Measurements from ENCODE around the gene LRPAP1. TPM values are rescaled to one million over a fixed set of nuclear protein-coding genes. Genes with fewer than 3 reads are reported as not detected.

The LRPAP1 gene
- total and polyA plus RNA-seq, 2 experiments from 2014 or later: 63.0 to 82.5 TPM

DNA sequence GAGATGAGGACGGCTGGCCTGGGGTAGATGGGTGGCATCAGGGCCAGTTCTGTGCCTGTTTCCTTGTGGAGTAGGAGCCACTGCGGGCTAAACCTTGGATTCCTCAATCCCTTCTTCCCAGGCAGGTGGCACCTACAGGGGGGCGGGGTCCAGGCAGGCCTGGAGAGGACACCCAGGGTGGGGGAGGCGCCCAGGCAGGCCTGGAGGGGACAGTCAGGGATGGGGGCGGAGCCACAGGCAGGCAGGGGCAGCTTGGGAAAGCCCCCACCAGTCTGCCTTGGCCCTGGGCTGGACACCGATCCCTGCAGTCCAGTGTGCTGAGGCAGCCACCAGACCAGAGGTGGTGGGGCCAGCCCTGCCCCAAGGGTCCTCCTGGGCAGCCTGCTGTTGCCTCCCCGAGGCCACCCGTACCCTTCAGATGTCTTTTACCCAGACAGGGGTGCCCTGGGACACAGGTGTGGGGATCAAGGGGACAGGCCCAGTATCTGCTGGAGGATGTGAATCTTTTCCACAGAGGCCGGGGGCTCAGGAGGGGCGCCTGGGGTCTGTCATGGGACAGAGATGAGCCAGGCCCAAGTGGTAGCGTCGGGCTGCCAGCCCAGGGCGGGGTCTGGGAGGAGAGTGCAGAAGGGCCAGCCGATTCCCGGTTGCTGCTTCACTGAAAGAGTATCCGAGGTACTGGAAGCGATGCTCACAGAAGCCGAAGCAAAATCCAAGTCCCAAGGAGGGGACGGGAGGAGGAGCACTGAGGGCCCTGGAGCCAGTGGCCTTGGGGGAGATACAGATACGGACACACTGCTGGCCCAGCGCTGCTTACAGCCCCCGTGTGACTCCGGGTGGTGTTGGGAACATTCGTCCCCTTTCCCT is 34.5 kb downstream of the LRPAP1 start:
- Mint-ChIP-seq H3K36me3 (ENCODE audit: low read depth) (no peaks in the 10 kb centered on the region), H3K27me3 (ENCODE audit: insufficient read depth, low read depth, poor library complexity) (peaks cover 43% of the 10 kb centered on the region), H3K4me3 (no peak overlapping the region), H3K27ac (no peak overlapping the region), H3K4me1 (peaks cover 2% of the 10 kb centered on the region; the same call in 2 of the 3 replicates), H3K9me3 (no peaks in the 10 kb centered on the region)
- Histone ChIP-seq H3K27ac (ENCODE audit: low read depth) (no peak overlapping the region), H3K36me3 (ENCODE audit: insufficient read depth) (no peaks in the 10 kb centered on the region), H3K27me3 (ENCODE audit: insufficient read depth) (peaks cover 53% of the 10 kb centered on the region), H3K79me2 (replicated peaks; ENCODE audit: insufficient read depth) (no peaks in the 10 kb centered on the region), H3K4me3 (no peak overlapping the region), H3K4me2 (no peak overlapping the region), H3F3A (replicated peaks; ENCODE audit: low read depth) (no peaks in the 10 kb centered on the region), H3K4me1 (ENCODE audit: insufficient read depth) (no peaks in the 10 kb centered on the region), H4K20me1 (replicated peaks; ENCODE audit: insufficient read depth) (peaks cover 11% of the 10 kb centered on the region; the same call in 1 of the 2 replicates), H3K9me2 (ENCODE audit: insufficient read depth) (no peaks in the 10 kb centered on the region), H2AFZ (no peak overlapping the region)
- ATAC-seq (0 out of 3 replicates have a peak, but pooled peaks have one; percentile 2), DNase-seq (ENCODE audit: low spot score) (peak; percentile 39)
- TF ChIP-seq POLR2AphosphoS5 (IDR thresholded peaks at IDR 0.05; ENCODE audit: low read depth) (no peak), STAT1 (IDR thresholded peaks at IDR 0.05; ENCODE audit: unreplicated experiment) (no peak), JUNB (IDR thresholded peaks at IDR 0.05; ENCODE audit: unreplicated experiment) (no peak), EZH2phosphoT487 (IDR thresholded peaks at IDR 0.05; ENCODE audit: unreplicated experiment) (no peak), CREB1 (CRISPR knock-in tag; IDR thresholded peaks at IDR 0.05; ENCODE audit: low read depth) (no peak), ZNF114 (CRISPR knock-in tag; IDR thresholded peaks at IDR 0.05) (no peak), ZNF331 (CRISPR knock-in tag; IDR thresholded peaks at IDR 0.05; ENCODE audit: low read depth) (no peak), EZH2 (IDR thresholded peaks at IDR 0.05; ENCODE audit: low read depth, unreplicated experiment) (no peak), NANOG (IDR thresholded peaks at IDR 0.05; ENCODE audit: borderline replicate concordance) (no peak)
- TF ChIP-seq, protein P1, sequence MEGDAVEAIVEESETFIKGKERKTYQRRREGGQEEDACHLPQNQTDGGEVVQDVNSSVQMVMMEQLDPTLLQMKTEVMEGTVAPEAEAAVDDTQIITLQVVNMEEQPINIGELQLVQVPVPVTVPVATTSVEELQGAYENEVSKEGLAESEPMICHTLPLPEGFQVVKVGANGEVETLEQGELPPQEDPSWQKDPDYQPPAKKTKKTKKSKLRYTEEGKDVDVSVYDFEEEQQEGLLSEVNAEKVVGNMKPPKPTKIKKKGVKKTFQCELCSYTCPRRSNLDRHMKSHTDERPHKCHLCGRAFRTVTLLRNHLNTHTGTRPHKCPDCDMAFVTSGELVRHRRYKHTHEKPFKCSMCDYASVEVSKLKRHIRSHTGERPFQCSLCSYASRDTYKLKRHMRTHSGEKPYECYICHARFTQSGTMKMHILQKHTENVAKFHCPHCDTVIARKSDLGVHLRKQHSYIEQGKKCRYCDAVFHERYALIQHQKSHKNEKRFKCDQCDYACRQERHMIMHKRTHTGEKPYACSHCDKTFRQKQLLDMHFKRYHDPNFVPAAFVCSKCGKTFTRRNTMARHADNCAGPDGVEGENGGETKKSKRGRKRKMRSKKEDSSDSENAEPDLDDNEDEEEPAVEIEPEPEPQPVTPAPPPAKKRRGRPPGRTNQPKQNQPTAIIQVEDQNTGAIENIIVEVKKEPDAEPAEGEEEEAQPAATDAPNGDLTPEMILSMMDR (conservative IDR thresholded peaks at IDR 0.05; ENCODE audit: low read depth in 2 of 2): no peak
- TF ChIP-seq, protein P2, sequence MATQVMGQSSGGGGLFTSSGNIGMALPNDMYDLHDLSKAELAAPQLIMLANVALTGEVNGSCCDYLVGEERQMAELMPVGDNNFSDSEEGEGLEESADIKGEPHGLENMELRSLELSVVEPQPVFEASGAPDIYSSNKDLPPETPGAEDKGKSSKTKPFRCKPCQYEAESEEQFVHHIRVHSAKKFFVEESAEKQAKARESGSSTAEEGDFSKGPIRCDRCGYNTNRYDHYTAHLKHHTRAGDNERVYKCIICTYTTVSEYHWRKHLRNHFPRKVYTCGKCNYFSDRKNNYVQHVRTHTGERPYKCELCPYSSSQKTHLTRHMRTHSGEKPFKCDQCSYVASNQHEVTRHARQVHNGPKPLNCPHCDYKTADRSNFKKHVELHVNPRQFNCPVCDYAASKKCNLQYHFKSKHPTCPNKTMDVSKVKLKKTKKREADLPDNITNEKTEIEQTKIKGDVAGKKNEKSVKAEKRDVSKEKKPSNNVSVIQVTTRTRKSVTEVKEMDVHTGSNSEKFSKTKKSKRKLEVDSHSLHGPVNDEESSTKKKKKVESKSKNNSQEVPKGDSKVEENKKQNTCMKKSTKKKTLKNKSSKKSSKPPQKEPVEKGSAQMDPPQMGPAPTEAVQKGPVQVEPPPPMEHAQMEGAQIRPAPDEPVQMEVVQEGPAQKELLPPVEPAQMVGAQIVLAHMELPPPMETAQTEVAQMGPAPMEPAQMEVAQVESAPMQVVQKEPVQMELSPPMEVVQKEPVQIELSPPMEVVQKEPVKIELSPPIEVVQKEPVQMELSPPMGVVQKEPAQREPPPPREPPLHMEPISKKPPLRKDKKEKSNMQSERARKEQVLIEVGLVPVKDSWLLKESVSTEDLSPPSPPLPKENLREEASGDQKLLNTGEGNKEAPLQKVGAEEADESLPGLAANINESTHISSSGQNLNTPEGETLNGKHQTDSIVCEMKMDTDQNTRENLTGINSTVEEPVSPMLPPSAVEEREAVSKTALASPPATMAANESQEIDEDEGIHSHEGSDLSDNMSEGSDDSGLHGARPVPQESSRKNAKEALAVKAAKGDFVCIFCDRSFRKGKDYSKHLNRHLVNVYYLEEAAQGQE (IDR thresholded peaks at IDR 0.05; ENCODE audit: unreplicated experiment): no peak
- TF ChIP-seq, protein P3, sequence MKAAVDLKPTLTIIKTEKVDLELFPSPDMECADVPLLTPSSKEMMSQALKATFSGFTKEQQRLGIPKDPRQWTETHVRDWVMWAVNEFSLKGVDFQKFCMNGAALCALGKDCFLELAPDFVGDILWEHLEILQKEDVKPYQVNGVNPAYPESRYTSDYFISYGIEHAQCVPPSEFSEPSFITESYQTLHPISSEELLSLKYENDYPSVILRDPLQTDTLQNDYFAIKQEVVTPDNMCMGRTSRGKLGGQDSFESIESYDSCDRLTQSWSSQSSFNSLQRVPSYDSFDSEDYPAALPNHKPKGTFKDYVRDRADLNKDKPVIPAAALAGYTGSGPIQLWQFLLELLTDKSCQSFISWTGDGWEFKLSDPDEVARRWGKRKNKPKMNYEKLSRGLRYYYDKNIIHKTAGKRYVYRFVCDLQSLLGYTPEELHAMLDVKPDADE (IDR thresholded peaks at IDR 0.05): no peak
- TF ChIP-seq, protein P4, sequence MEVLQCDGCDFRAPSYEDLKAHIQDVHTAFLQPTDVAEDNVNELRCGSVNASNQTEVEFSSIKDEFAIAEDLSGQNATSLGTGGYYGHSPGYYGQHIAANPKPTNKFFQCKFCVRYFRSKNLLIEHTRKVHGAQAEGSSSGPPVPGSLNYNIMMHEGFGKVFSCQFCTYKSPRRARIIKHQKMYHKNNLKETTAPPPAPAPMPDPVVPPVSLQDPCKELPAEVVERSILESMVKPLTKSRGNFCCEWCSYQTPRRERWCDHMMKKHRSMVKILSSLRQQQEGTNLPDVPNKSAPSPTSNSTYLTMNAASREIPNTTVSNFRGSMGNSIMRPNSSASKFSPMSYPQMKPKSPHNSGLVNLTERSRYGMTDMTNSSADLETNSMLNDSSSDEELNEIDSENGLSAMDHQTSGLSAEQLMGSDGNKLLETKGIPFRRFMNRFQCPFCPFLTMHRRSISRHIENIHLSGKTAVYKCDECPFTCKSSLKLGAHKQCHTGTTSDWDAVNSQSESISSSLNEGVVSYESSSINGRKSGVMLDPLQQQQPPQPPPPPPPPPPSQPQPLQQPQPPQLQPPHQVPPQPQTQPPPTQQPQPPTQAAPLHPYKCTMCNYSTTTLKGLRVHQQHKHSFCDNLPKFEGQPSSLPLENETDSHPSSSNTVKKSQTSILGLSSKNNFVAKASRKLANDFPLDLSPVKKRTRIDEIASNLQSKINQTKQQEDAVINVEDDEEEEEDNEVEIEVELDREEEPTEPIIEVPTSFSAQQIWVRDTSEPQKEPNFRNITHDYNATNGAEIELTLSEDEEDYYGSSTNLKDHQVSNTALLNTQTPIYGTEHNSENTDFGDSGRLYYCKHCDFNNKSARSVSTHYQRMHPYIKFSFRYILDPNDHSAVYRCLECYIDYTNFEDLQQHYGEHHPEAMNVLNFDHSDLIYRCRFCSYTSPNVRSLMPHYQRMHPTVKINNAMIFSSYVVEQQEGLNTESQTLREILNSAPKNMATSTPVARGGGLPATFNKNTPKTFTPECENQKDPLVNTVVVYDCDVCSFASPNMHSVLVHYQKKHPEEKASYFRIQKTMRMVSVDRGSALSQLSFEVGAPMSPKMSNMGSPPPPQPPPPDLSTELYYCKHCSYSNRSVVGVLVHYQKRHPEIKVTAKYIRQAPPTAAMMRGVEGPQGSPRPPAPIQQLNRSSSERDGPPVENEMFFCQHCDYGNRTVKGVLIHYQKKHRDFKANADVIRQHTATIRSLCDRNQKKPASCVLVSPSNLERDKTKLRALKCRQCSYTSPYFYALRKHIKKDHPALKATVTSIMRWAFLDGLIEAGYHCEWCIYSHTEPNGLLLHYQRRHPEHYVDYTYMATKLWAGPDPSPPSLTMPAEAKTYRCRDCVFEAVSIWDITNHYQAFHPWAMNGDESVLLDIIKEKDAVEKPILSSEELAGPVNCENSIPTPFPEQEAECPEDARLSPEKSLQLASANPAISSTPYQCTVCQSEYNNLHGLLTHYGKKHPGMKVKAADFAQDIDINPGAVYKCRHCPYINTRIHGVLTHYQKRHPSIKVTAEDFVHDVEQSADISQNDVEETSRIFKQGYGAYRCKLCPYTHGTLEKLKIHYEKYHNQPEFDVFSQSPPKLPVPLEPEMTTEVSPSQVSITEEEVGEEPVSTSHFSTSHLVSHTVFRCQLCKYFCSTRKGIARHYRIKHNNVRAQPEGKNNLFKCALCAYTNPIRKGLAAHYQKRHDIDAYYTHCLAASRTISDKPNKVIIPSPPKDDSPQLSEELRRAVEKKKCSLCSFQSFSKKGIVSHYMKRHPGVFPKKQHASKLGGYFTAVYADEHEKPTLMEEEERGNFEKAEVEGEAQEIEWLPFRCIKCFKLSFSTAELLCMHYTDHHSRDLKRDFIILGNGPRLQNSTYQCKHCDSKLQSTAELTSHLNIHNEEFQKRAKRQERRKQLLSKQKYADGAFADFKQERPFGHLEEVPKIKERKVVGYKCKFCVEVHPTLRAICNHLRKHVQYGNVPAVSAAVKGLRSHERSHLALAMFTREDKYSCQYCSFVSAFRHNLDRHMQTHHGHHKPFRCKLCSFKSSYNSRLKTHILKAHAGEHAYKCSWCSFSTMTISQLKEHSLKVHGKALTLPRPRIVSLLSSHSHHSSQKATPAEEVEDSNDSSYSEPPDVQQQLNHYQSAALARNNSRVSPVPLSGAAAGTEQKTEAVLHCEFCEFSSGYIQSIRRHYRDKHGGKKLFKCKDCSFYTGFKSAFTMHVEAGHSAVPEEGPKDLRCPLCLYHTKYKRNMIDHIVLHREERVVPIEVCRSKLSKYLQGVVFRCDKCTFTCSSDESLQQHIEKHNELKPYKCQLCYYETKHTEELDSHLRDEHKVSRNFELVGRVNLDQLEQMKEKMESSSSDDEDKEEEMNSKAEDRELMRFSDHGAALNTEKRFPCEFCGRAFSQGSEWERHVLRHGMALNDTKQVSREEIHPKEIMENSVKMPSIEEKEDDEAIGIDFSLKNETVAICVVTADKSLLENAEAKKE (CRISPR knock-in tag; IDR thresholded peaks at IDR 0.05): no peak
